HG03469 (cell line): Measurements from ENCODE around the gene ADAMTS1.

Experiments used
- ATAC-seq: cut with Tn5 transposase; IDR thresholded peaks from one replicate; pipeline ENCODE4 v1.9.1; 2021; ENCODE audit warnings: mild to moderate bottlenecking, moderate library complexity, moderate number of reproducible peaks; ENCODE audit not compliant: unreplicated experiment

ADAMTS1 gene

GRCh38 chr21:26794597-26795411 is 50.4 kb downstream of the ADAMTS1 start:
- no peak for ATAC-seq

- no peak for ATAC-seq
Observed at GRCh38 chr21:26790296-26790695, 54.9 kb downstream of the ADAMTS1 start.

- ATAC-seq: no peak
Observed at GRCh38 chr21:26788790-26789189, 56.4 kb downstream of the ADAMTS1 start.
